Stimulated activated CD4-positive, alpha-beta T cell treated with anti-CD3 and anti-CD28 coated beads, Interleukin-4, amount 100 ng/mL, for 48 hours (primary cell): ENCODE data around the gene HYPK.

Experiments used
- DNase-seq, 2 donors: peaks; one replicate each; pipeline ENCODE4 v3.0.0-alpha.2; 2020; ENCODE audit warnings: low read depth in 2 of 2

HYPK gene

GRCh38 chr15:43851251-43851650 is 50.9 kb downstream of the HYPK start:
- no peak for DNase-seq

- DNase-seq: no peak
Measured at GRCh38 chr15:43852607-43853006, 52.2 kb downstream of the HYPK start.
